RKO (cell line): ENCODE measurements around the gene YWHAG.
A peak's percentile ranks its signal among the peaks of the same experiment; 100 is the strongest.
"Not testable (repeated sequence)": the region's sequence is repeated elsewhere in the genome, so short reads cannot be mapped to it uniquely, and the experiment has no call there.

Experiments
- DNase-seq: peaks from one replicate; pipeline ENCODE4 v3.0.0-alpha.2; 2016; ENCODE audit warnings: low spot score

The YWHAG gene

DNA sequence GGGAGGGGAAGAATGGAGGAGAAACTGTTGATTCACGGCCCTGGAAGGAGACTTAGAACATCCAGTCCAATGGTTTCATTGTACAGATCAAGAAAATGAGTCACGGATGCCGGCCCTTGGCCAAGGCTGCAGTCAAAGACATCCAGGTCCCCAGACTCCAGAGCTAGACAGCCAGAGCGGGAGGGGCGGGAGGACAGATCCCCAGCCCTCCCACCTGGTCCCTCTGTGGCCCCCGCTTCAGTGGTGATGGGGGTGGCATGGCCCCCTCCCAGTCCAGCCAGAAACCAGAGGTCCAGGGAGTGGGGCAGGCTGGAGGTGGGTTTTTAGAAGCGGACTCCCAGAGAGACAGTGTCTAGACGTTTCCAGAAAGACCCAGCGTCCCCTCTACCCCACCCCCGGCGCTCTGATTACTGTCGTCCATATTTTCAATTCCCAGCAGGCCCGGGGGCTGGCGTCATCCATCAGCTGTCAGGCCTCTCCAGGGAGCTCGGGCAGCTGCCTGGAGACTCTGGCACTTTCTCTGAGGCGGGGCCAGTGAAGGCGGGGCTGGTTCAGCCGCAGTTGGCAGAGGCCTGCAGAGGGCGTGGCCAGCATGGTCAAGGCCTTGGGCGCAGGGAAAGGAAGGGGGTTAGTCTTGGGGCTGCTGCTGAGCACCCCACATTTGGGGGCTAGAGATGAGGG lies 64.3 kb downstream of the YWHAG start:
- DNase-seq, result peak; percentile 86

DNA sequence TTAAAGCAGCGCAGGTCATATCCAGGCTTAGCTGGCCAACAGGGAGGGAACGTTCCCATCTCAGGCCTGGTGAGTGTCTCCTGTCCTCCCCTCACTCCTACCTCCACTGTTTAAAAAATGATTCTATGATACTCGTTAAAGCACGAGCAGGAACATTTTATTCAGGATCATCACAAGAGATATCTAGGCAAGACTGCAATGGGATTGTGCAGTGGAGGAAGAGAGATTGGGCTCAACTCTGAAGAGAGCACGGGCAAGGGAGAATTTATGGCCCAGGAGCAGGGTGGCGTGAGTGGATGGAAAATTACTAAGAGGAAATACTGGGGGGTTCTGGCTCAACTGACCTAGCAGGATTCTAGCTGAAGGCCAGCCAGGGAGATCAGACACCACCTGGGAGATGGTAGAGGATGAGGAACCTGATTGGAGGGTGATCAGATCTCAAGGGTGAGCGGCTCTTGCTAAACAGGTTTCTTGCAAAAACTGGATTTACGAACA lies 65.3 kb downstream of the YWHAG start:
- DNase-seq, result no peak

- not testable (repeated sequence) for DNase-seq
Observed at GRCh38 chr7:76292911-76293310, 65.9 kb downstream of the YWHAG start.

DNA sequence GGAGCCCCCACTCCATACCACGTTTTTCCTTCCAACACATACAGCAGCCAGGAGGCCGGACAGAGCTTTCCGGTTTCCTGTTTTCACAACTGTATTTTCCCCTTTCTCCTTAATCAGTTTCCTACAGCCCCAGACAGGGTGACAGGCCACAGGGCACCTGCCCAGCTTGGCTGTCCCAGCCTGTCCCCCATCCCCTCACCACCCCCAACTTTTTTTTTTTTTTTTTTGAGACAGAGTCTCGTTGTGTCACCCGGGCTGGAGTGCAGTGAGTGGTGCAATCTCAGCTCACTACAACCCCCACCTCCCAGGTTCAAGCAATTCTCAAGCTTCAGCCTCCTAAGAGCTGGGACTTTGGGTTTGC lies 66.6 kb downstream of the YWHAG start:
- DNase-seq, result peak; percentile 32

GRCh38 chr7:76291351-76292212 lies 67.2 kb downstream of the YWHAG start:
- peak; percentile 97 for DNase-seq

GRCh38 chr7:76290847-76291350 lies 67.9 kb downstream of the YWHAG start:
- not testable (repeated sequence) for DNase-seq

GRCh38 chr7:76286842-76287403 lies 71.9 kb downstream of the YWHAG start:
- DNase-seq, result no peak

DNA sequence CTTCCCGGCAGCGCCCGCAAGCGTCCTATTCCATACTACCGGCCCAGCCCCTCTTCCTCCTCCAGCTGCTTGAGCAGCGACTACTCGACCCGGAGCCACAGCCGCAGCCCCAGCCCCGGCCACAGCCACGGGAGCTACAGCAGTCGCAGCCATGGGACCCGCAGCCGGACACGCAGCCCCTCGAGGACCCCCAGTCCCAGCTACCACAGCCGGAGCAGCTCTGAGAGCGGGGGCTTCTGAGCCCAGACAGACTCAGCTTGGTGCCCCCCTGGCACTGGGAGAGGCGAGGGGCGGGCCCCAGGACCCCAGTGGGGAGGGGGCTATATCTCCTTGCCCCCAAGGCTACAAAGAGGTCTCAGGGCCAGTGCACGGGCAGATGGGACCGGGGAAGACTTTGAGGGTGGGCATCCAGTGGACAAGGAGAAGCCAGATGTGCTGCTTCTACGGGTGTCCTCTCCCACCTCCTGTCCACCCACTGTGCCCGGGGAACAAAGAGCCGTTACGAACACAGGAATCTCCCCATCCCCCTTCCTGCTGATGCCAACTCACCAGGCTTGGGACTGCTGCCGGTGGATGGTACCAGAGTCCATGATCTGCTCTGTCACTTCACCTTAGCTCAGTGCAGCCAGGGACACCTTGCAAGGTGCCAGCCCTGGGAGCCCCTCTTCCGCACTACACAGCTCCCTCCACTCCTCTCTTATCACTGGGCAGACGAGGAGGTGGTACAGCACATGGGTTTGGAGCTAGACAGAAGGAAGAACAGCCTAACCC lies 73.0 kb downstream of the YWHAG start:
- no peak for DNase-seq

DNA sequence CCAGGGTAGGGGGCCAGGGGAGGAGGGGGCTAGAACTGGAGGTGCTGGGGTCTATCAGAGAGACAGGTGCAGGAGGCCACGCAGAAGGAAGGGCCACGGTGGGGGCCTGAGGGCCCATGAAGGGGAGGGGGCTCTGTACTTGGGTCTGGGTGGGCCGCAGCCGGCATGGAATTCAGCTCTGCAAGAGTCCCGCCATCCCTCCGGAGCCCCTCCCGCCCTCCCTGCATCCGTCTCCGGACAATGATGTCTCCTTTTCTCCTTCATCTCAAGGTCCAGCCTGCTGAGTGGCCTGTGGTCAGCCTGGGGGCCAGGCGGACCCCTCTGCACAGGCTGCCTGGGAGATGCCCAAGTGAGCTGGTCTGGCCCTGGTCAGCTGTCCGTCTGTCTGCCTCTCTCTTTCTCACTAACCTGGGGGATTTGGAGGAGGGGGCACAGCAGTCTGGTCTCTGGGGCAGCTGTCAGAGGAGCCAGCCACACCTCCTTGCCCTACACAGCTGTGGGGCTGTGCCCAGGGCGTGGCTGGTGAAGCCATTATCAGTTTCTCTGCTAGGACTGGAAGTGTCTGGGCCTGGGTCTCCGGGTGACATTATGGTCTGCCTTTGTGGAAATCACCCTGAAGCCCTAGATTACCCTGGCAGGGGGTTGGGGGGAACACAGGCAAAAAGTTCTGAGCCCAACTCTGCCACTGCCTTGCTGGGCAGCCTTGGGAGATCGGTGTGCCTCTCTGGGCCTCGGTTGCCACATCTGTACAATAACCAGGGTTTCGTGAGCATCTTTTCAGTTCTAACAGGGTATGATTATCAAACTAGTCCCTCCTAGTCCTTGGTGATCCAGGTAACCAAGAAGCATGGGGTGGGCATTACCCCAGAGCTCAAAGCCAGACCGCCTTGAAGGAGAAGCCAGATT lies 75.3 kb downstream of the YWHAG start:
- DNase-seq, result no peak

GRCh38 chr7:76282344-76283253 lies 76.2 kb downstream of the YWHAG start:
- DNase-seq, result no peak

GRCh38 chr7:76281706-76282343 lies 77.0 kb downstream of the YWHAG start:
- DNase-seq, result no peak

- no peak for DNase-seq
Observed at GRCh38 chr7:76281006-76281705, 77.6 kb downstream of the YWHAG start.

DNA sequence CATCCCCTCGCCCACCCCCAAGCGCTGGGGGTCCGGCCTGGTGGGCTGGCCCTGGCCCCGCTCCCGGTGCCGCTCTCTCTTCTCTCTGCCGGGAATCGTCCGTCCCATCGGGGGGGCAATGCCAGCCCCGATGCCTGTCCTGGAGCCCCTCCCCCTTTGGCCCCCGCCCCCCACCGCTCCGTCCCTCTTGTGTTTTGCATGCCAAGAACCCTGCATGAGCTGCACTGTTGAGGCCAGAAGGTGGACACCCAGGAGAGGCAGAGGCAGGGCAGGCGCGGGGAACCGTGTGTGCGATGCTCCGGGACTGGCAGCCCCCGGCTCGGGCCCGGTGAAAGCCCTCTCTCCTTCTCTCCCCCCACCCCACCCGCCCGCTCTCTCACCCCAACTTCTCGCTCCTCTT lies 78.4 kb downstream of the YWHAG start:
- no peak for DNase-seq

- no peak for DNase-seq
Observed at GRCh38 chr7:76278540-76278939, 80.3 kb downstream of the YWHAG start.
